ENCODE measurements around the gene COX7A1. TPM values are rescaled to one million over a fixed set of nuclear protein-coding genes. Genes with fewer than 3 reads are reported as not detected.
"Not testable (repeated sequence)": the region's sequence is repeated elsewhere in the genome, so short reads cannot be mapped to it uniquely, and the experiment has no call there.

Gene COX7A1
- polyA plus RNA-seq, 4 donors = 22.8 to 44.9 (median 27.0) TPM

- no peak for DNase-seq (ENCODE audit: low read depth in 4 of 4, low spot score in 3 of 4)
Measured at GRCh38 chr19:36142046-36142445, 10.2 kb downstream of the COX7A1 start.

GRCh38 chr19:36141039-36141927 is 11.0 kb downstream of the COX7A1 start:
- DNase-seq (ENCODE audit: low read depth in 4 of 4, low spot score in 3 of 4) = peak in 2 of 4 donors; percentile 41 to 49

GRCh38 chr19:36140304-36141038 is 11.8 kb downstream of the COX7A1 start:
- peak in 2 of 4 donors; percentile 18 to 26 for DNase-seq (ENCODE audit: low read depth in 4 of 4, low spot score in 3 of 4)

- peak; percentile 94 to 96 (median 94) for DNase-seq (ENCODE audit: low read depth in 4 of 4, low spot score in 3 of 4)
Measured at GRCh38 chr19:36139473-36140303, 12.6 kb downstream of the COX7A1 start, which contains the start of gene CAPNS1. Gene CAPNS1, plus strand, starts transcription at chr19:36140066. Its CDS starts 946 bp downstream, at chr19:36141012.

- DNase-seq (ENCODE audit: low read depth in 4 of 4, low spot score in 3 of 4) = no peak
Measured at GRCh38 chr19:36139120-36139472, 13.2 kb downstream of the COX7A1 start.

- DNase-seq (ENCODE audit: low read depth in 4 of 4, low spot score in 3 of 4) = no peak
Measured at GRCh38 chr19:36136964-36137686, 15.1 kb downstream of the COX7A1 start.

GRCh38 chr19:36134867-36135266 is 17.4 kb downstream of the COX7A1 start:
- not testable (repeated sequence) for DNase-seq (ENCODE audit: low read depth in 4 of 4, low spot score in 3 of 4)

- DNase-seq (ENCODE audit: low read depth in 4 of 4, low spot score in 3 of 4) = not testable (repeated sequence)
Measured at GRCh38 chr19:36131221-36131620, 21.0 kb downstream of the COX7A1 start.

GRCh38 chr19:36128392-36128736 is 23.9 kb downstream of the COX7A1 start:
- DNase-seq (ENCODE audit: low read depth in 4 of 4, low spot score in 3 of 4) = no peak

- DNase-seq (ENCODE audit: low read depth in 4 of 4, low spot score in 3 of 4) = no peak
Measured at GRCh38 chr19:36125557-36125956, 26.7 kb downstream of the COX7A1 start.

- DNase-seq (ENCODE audit: low read depth in 4 of 4, low spot score in 3 of 4) = no peak
Measured at GRCh38 chr19:36121486-36122124, 30.6 kb downstream of the COX7A1 start.

GRCh38 chr19:36120984-36121358 is 31.3 kb downstream of the COX7A1 start:
- no peak for DNase-seq (ENCODE audit: low read depth in 4 of 4, low spot score in 3 of 4)

- DNase-seq (ENCODE audit: low read depth in 4 of 4, low spot score in 3 of 4) = no peak
Measured at GRCh38 chr19:36120092-36120983, 31.9 kb downstream of the COX7A1 start.

GRCh38 chr19:36116344-36116637 is 36.0 kb downstream of the COX7A1 start:
- no peak for DNase-seq (ENCODE audit: low read depth in 4 of 4, low spot score in 3 of 4)

- DNase-seq (ENCODE audit: low read depth in 4 of 4, low spot score in 3 of 4) = no peak
Measured at GRCh38 chr19:36115453-36116343, 36.5 kb downstream of the COX7A1 start, which contains the start of gene TBCB. Gene TBCB, plus strand, starts transcription at chr19:36115468. Its CDS starts 93 bp downstream, at chr19:36115561.

- peak; percentile 97 to 100 (median 99) for DNase-seq (ENCODE audit: low read depth in 4 of 4, low spot score in 3 of 4)
Measured at GRCh38 chr19:36114721-36115452, 37.4 kb downstream of the COX7A1 start, which contains the start of gene POLR2I. Gene POLR2I, minus strand, starts transcription at chr19:36114875. Its CDS starts 19 bp downstream, at chr19:36114856.
